ENCODE results near the gene LRRFIP1. TPM values are rescaled to one million over a fixed set of nuclear protein-coding genes. Genes with fewer than 3 reads are reported as not detected.

The LRRFIP1 gene
- total RNA-seq, 6 experiments from 2014 or later = 29.4 to 56.3 (median 49.7) TPM

DNA sequence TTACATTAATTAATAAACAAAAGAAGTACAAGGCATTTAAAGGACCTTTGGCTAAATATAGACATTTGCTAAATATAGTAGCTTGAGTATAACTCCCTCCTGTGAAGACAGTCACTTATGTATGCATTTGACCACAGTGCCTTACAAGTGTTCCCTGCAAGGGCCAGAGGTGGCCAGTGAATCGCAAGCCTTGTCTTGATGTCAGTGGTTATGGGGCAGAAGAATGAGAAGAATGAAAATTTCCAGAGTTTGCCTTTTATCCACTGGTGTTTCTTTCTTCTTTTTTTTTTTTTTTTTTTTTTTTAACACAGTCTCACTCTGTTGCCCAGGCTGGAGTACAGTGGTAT is 1.8 kb downstream of the LRRFIP1 start:
- ATAC-seq (no peak), DNase-seq (no peak)
- no peak for TF ChIP-seq POLR2A (IDR thresholded peaks at IDR 0.05)
- TF ChIP-seq, protein P1, sequence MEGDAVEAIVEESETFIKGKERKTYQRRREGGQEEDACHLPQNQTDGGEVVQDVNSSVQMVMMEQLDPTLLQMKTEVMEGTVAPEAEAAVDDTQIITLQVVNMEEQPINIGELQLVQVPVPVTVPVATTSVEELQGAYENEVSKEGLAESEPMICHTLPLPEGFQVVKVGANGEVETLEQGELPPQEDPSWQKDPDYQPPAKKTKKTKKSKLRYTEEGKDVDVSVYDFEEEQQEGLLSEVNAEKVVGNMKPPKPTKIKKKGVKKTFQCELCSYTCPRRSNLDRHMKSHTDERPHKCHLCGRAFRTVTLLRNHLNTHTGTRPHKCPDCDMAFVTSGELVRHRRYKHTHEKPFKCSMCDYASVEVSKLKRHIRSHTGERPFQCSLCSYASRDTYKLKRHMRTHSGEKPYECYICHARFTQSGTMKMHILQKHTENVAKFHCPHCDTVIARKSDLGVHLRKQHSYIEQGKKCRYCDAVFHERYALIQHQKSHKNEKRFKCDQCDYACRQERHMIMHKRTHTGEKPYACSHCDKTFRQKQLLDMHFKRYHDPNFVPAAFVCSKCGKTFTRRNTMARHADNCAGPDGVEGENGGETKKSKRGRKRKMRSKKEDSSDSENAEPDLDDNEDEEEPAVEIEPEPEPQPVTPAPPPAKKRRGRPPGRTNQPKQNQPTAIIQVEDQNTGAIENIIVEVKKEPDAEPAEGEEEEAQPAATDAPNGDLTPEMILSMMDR (IDR thresholded peaks at IDR 0.05) = no peak
- Histone ChIP-seq H3K9me3 (no peaks in the 10 kb centered on the region), H3K36me3 (no peaks in the 10 kb centered on the region), H3K27me3 (no peaks in the 10 kb centered on the region), H3K4me3 (no peak overlapping the region), H3K4me1 (peaks cover 0 to 8% (median 1%) of the 10 kb centered on the region in 4 donors), H3K27ac (no peak overlapping the region)
- intact Hi-C loops (cut with DNase I) = no loop called here
- WGBS (ENCODE audit: insufficient coverage, low coverage, low lambda C conversion rate, missing lambda C conversion rate) = no CpG with 5 or more reads among the region's 1 CpG

GRCh38 chr2:237629739-237630138 is 2.4 kb downstream of the LRRFIP1 start:
- peaks cover 0 to 8% (median 1%) of the 10 kb centered on the region in 4 donors for H3K4me1 ChIP-seq
- no peak for TF ChIP-seq POLR2A (IDR thresholded peaks at IDR 0.05)
- TF ChIP-seq, protein P1 (IDR thresholded peaks at IDR 0.05) = no peak
- DNase-seq (no peak), ATAC-seq (no peak)
- H3K27me3 ChIP-seq = no peaks in the 10 kb centered on the region
- H3K27ac ChIP-seq = no peak overlapping the region
- no peak overlapping the region for H3K4me3 ChIP-seq
- intact Hi-C loops (cut with DNase I) = no loop called here
- WGBS (ENCODE audit: insufficient coverage, low coverage, low lambda C conversion rate, missing lambda C conversion rate) = 87% methylated on average over 8 of the region's 8 CpGs
- H3K36me3 ChIP-seq = no peaks in the 10 kb centered on the region
- no peaks in the 10 kb centered on the region for H3K9me3 ChIP-seq

GRCh38 chr2:237630216-237631000 is 3.0 kb downstream of the LRRFIP1 start:
- no peak for ATAC-seq
- no peak for DNase-seq

DNA sequence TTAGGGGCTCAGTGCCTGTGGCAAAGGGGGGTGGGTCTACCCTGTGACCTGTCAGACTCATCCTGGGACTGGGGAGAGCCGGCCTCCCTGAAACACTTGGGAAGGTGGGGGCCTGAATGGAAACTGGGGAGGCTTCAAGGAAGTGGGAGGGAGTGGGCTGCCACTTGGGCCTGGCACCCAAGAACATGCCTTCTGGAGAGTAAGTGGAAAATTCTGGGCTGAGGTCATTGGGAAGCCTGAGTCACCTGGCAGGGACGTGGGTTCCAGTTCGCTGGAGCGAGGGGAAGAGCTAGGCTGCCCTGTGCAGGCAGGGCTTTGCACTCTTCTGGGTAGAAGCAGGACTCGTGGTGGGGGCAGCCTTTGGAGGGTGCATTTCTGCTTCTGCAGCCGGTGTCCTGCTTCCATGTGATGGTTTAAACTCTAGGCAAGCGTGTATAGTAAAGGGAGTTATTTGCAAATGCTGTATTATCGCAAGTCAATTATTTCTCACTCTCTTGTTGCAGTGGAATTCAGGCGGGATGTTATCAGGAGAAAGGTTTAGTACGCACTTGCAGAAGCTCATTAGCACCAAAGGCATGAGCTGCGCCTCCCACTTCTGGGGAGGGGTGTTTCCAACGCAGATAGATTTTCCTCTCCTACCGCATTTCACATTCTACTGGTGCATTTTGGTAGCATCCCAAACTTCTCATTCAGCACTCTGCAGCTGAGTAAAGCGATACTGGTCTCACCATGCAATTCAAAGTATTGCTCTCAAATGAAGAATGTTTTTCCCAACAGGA is 3.8 kb downstream of the LRRFIP1 start:
- intact Hi-C loops (cut with DNase I) = no loop called here
- H3K27ac ChIP-seq = no peak overlapping the region
- TF ChIP-seq POLR2A (IDR thresholded peaks at IDR 0.05) = no peak
- TF ChIP-seq, protein P1 (IDR thresholded peaks at IDR 0.05) = no peak
- whole genome bisulfite sequencing (ENCODE audit: insufficient coverage, low coverage, low lambda C conversion rate, missing lambda C conversion rate) = 89% methylated on average over 3 of the region's 14 CpGs
- no peak overlapping the region for H3K4me3 ChIP-seq
- ATAC-seq (no peak), DNase-seq (no peak)
- H3K4me1 ChIP-seq = peaks cover 0 to 8% (median 1%) of the 10 kb centered on the region in 4 donors
- no peaks in the 10 kb centered on the region for H3K9me3 ChIP-seq
- H3K27me3 ChIP-seq = no peaks in the 10 kb centered on the region
- H3K36me3 ChIP-seq = no peaks in the 10 kb centered on the region

More at GRCh38 chr2:237630216-237631000, 3.0 kb downstream of the LRRFIP1 start:
- H3K36me3 ChIP-seq = no peaks in the 10 kb centered on the region
- WGBS (ENCODE audit: insufficient coverage, low coverage, low lambda C conversion rate, missing lambda C conversion rate) = 80% methylated on average over 6 of the region's 12 CpGs
- TF ChIP-seq POLR2A (IDR thresholded peaks at IDR 0.05) = no peak
- TF ChIP-seq, protein P1 (IDR thresholded peaks at IDR 0.05) = no peak
- H3K4me1 ChIP-seq = peaks cover 0 to 8% (median 1%) of the 10 kb centered on the region in 4 donors
- H3K9me3 ChIP-seq = no peaks in the 10 kb centered on the region
- intact Hi-C loops (cut with DNase I) = no loop called here
- no peaks in the 10 kb centered on the region for H3K27me3 ChIP-seq
- no peak overlapping the region for H3K27ac ChIP-seq
- H3K4me3 ChIP-seq = no peak overlapping the region
